SK-N-SH (cell line): ENCODE data around the gene SH3BP4. TPM values are rescaled to one million over a fixed set of nuclear protein-coding genes. Genes with fewer than 3 reads are reported as not detected.
A peak's percentile ranks its signal among the peaks of the same experiment; 100 is the strongest.

ENCODE experiments used
- CTCF ChIA-PET: fragments of 300-600, 350-600 bp; formaldehyde crosslinking; extraction: SDS; loops from one replicate; lab custom pipeline; 2021; lab: Yijun Ruan, JAX
- POLR2A ChIA-PET: fragments of 350-600 bp; sonication (Branson Sonifier 250); formaldehyde crosslinking; extraction: SDS; loops from one replicate; lab custom pipeline; 2020; ENCODE audit warnings: antibody characterized with exemption, inconsistent platforms; lab: Yijun Ruan, JAX
- DNase-seq: peaks from one replicate; pipeline ENCODE4 v3.0.0; 2012
- H2AFZ ChIP-seq: fragments of 200-600 bp; sonication (generic); 2 replicates; pipeline ENCODE4 v1.8.1; 2016; ENCODE audit warnings: antibody characterized with exemption, mild to moderate bottlenecking, low read depth
- H3F3A ChIP-seq: fragments of 200-600 bp; sonication (generic); replicated peaks from 2 replicates; pipeline ENCODE3; 2016; ENCODE audit warnings: antibody characterized with exemption, mild to moderate bottlenecking; ENCODE audit not compliant: insufficient read depth
- H3K27ac ChIP-seq, 2 experiments: fragments of 200-500 bp in 1 of 2; fragments of 200-600 bp in 1 of 2; sonication (Bioruptor generic) in 1 of 2; sonication (generic), shearing (Covaris generic) in 1 of 2; 2 replicates each; pipeline versions ENCODE4 v1.5.1 to v1.6.1; 2014 to 2016; ENCODE audit warnings: low read depth in 2 of 2, inconsistent platforms in 1 of 2, low read length in 1 of 2, mild to moderate bottlenecking in 1 of 2, mixed read lengths in 1 of 2
- H3K27me3 ChIP-seq: fragments of 200-600 bp; sonication (generic), shearing (Covaris generic); 2 replicates; pipeline ENCODE4 v1.6.1; 2016; ENCODE audit warnings: mixed run types; ENCODE audit not compliant: insufficient read depth
- H3K36me3 ChIP-seq, 2 experiments: fragments of 200-500 bp in 1 of 2; fragments of 200-600 bp in 1 of 2; sonication (Bioruptor generic) in 1 of 2; sonication (generic) in 1 of 2; replicated peaks in 1 of 2; 2 replicates each; pipeline versions ENCODE3 to v1.5.1; 2014 to 2016; ENCODE audit warnings: low read length in 1 of 2, mild to moderate bottlenecking in 1 of 2; ENCODE audit not compliant: insufficient read depth in 2 of 2, control insufficient read depth in 1 of 2
- H3K4me1 ChIP-seq, 2 experiments: fragments of 200-500 bp in 1 of 2; fragments of 200-600 bp in 1 of 2; sonication (Bioruptor generic) in 1 of 2; sonication (generic), shearing (Covaris generic) in 1 of 2; 2 replicates each; pipeline versions ENCODE4 v1.5.1 to v1.6.1; 2014 to 2016; ENCODE audit warnings: low read depth in 1 of 2, low read length in 1 of 2, mixed run types in 1 of 2; ENCODE audit not compliant: insufficient read depth in 2 of 2, control insufficient read depth in 1 of 2
- H3K4me2 ChIP-seq: fragments of 200-600 bp; sonication (generic), shearing (Covaris generic); 2 replicates; pipeline ENCODE4 v1.6.1; 2017; ENCODE audit warnings: mixed run types
- H3K4me3 ChIP-seq, 2 experiments: fragments of 200-500 bp in 1 of 2; fragments of 200-600 bp in 1 of 2; sonication (Bioruptor generic) in 1 of 2; sonication (generic), shearing (Covaris generic) in 1 of 2; 2 replicates each; pipeline versions ENCODE4 v1.5.1 to v1.8.1; 2014 to 2016; ENCODE audit warnings: low read depth in 2 of 2, inconsistent platforms in 1 of 2, low read length in 1 of 2, mild to moderate bottlenecking in 1 of 2, mixed read lengths in 1 of 2, moderate library complexity in 1 of 2
- H3K79me2 ChIP-seq: fragments of 200-600 bp; sonication (generic); 2 replicates; pipeline ENCODE4 v1.8.1; 2017; ENCODE audit warnings: mild to moderate bottlenecking; ENCODE audit not compliant: insufficient read depth
- H3K9ac ChIP-seq: fragments of 200-600 bp; sonication (generic); 2 replicates; pipeline ENCODE4 v1.6.1; 2017; ENCODE audit warnings: mixed run types
- H3K9me2 ChIP-seq: fragments of 200-600 bp; sonication (generic); 2 replicates; pipeline ENCODE4 v1.6.1; 2017; ENCODE audit warnings: mixed run types
- H3K9me3 ChIP-seq: fragments of 200-600 bp; sonication (generic); 2 replicates; pipeline ENCODE4 v1.6.1; 2017; ENCODE audit warnings: mixed run types, mild to moderate bottlenecking, moderate library complexity
- H4K20me1 ChIP-seq: fragments of 200-600 bp; sonication (generic); 2 replicates; pipeline ENCODE4 v1.6.1; 2017; ENCODE audit warnings: mild to moderate bottlenecking, mixed run types; ENCODE audit not compliant: insufficient read depth
- CHD2 ChIP-seq: fragments of 150-350 bp; IDR thresholded peaks from 2 replicates; pipeline ENCODE4 v1.6.1; 2018; ENCODE audit warnings: low read length; ENCODE audit not compliant: partially characterized antibody
- CTCF ChIP-seq: fragments of 200-600 bp; sonication (generic); IDR thresholded peaks from 2 replicates; pipeline ENCODE4 v1.6.1; 2017; ENCODE audit warnings: antibody characterized with exemption, mild to moderate bottlenecking, moderate library complexity
- ELF1 ChIP-seq: IDR thresholded peaks from 2 replicates; pipeline ENCODE4 v1.4.0; 2012
- EZH2phosphoT487 ChIP-seq: fragments of 200-600 bp; sonication (generic); IDR thresholded peaks from 2 replicates; pipeline ENCODE4 v1.6.1; 2017; ENCODE audit warnings: low read depth, mixed run types, mild to moderate bottlenecking, antibody characterized with exemption, moderate library complexity, borderline replicate concordance
- FOSL2 ChIP-seq: IDR thresholded peaks from 2 replicates; pipeline ENCODE4 v1.4.0; 2012; ENCODE audit warnings: low read depth, mild to moderate bottlenecking, moderate library complexity, borderline replicate concordance
- FOXJ3 ChIP-seq: sonication (generic); formaldehyde crosslinking; IDR thresholded peaks from 2 replicates; pipeline ENCODE4 v1.5.1; 2020; ENCODE audit warnings: mild to moderate bottlenecking, missing genetic modification reagents
- FOXM1 ChIP-seq: IDR thresholded peaks from 2 replicates; pipeline ENCODE4 v1.4.0; 2012; ENCODE audit warnings: low read depth, mild to moderate bottlenecking
- GABPA ChIP-seq: IDR thresholded peaks from 2 replicates; pipeline ENCODE4 v1.4.0; 2012; ENCODE audit warnings: low read depth, mild to moderate bottlenecking
- GATA2 ChIP-seq: sonication (generic); formaldehyde crosslinking; IDR thresholded peaks from 2 replicates; pipeline ENCODE4 v1.5.0; 2020; ENCODE audit warnings: mild to moderate bottlenecking, missing genetic modification reagents
- JUND ChIP-seq: IDR thresholded peaks from 2 replicates; pipeline ENCODE4 v1.4.0; 2012
- MAX ChIP-seq: IDR thresholded peaks from 2 replicates; pipeline ENCODE4 v1.4.0; 2012; ENCODE audit warnings: low read depth
- MEF2A ChIP-seq: IDR thresholded peaks from 2 replicates; pipeline ENCODE4 v1.4.0; 2012; ENCODE audit warnings: low read depth, borderline replicate concordance
- MXI1 ChIP-seq: IDR thresholded peaks from 2 replicates; pipeline ENCODE4 v1.6.1; 2012; ENCODE audit warnings: mild to moderate bottlenecking, low read depth, low read length, improper control_type of control experiment
- NFIC ChIP-seq: IDR thresholded peaks from 2 replicates; pipeline ENCODE4 v1.4.0; 2012; ENCODE audit warnings: borderline replicate concordance
- RCOR1 ChIP-seq: fragments of 150-350 bp; IDR thresholded peaks from 2 replicates; pipeline ENCODE4 v1.6.1; 2017; ENCODE audit warnings: antibody characterized with exemption, low read length
- SIN3A ChIP-seq: IDR thresholded peaks from 2 replicates; pipeline ENCODE4 v1.6.1; 2012; ENCODE audit warnings: low read depth, mild to moderate bottlenecking, low read length, moderate library complexity, borderline replicate concordance
- TCF12 ChIP-seq: IDR thresholded peaks from 2 replicates; pipeline ENCODE4 v1.4.0; 2012
- TEAD4 ChIP-seq: IDR thresholded peaks from 2 replicates; pipeline ENCODE4 v1.4.0; 2012; ENCODE audit warnings: mild to moderate bottlenecking, borderline replicate concordance; ENCODE audit not compliant: insufficient read depth
- USF1 ChIP-seq: IDR thresholded peaks from 2 replicates; pipeline ENCODE4 v1.4.0; 2012; ENCODE audit warnings: low read depth, borderline replicate concordance
- USF2 ChIP-seq: fragments of 150-350 bp; IDR thresholded peaks from 2 replicates; pipeline ENCODE4 v1.6.1; 2017; ENCODE audit warnings: antibody characterized with exemption, low read length, low read depth, borderline replicate concordance
- YY1 ChIP-seq: IDR thresholded peaks from 2 replicates; pipeline ENCODE4 v1.4.0; 2012; ENCODE audit warnings: low read depth, mild to moderate bottlenecking
- WGBS: methylation state at CpG from one replicate; pipeline ENCODE4 v1.1.6; 2017; ENCODE audit warnings: low lambda C conversion rate; 5-methylcytosine and 5-hydroxymethylcytosine counted together
- polyA plus RNA-seq, 3 experiments: library from polyadenylated mRNA; depleted of rRNA; stranded (reverse); fragments of >200 nt; gene quantifications; 2 replicates each; pipeline ENCODE4 v1.2.3, GENCODE V29; 2012

Gene SH3BP4
- polyA plus RNA-seq, 1 of the 3 experiments (the other 2 are of a cell fraction) = 27.7 TPM

GRCh38 chr2:234987754-234988153 lies 35.9 kb downstream of the SH3BP4 start (continued):
- TF ChIP-seq YY1 (no peak), CHD2 (no peak), EZH2phosphoT487 (no peak), MXI1 (no peak), CTCF (no peak), GATA2 (CRISPR knock-in tag) (no peak), MAX (no peak), MEF2A (no peak), JUND (no peak)

GRCh38 chr2:234988491-234988890 lies 36.7 kb downstream of the SH3BP4 start:
- Histone ChIP-seq H3K79me2 (peaks cover 100% of the 10 kb centered on the region), H3K4me2 (peak overlapping the region; percentile 41; the same call in 1 of the 2 replicates), H3K9ac (no peak overlapping the region), H3K36me3 (peaks cover 4 to 6% of the 10 kb centered on the region in 2 experiments), H3K4me3 (no peak overlapping the region), H4K20me1 (no peaks in the 10 kb centered on the region), H2AFZ (no peak overlapping the region), H3K27ac (peak overlapping the region; percentile 58 to 83; a peak in 3 of 4 replicates), H3K9me2 (no peaks in the 10 kb centered on the region), H3F3A (no peaks in the 10 kb centered on the region), H3K9me3 (no peaks in the 10 kb centered on the region), H3K27me3 (no peaks in the 10 kb centered on the region), H3K4me1 (peaks cover 8 to 25% of the 10 kb centered on the region in 2 experiments)
- 93% methylated on average over 14 of the region's 14 CpGs for WGBS
- TF ChIP-seq TEAD4 (no peak), GATA2 (CRISPR knock-in tag) (no peak), EZH2phosphoT487 (no peak), ELF1 (no peak), FOSL2 (no peak)
- POLR2A ChIA-PET = no interaction called here
- CTCF ChIA-PET = no interaction called here
- DNase-seq = no peak

GRCh38 chr2:234989183-234989701 lies 37.4 kb downstream of the SH3BP4 start:
- no peaks in the 10 kb centered on the region for H3K27me3 ChIP-seq
- H3K79me2 ChIP-seq = peaks cover 100% of the 10 kb centered on the region
- no peak overlapping the region for H2AFZ ChIP-seq
- no peaks in the 10 kb centered on the region for H3K9me2 ChIP-seq
- H3K4me3 ChIP-seq = no peak overlapping the region
- H3K27ac ChIP-seq = peak overlapping the region; percentile 58 to 83
- 44% methylated on average over 13 of the region's 13 CpGs for WGBS
- H3F3A ChIP-seq = no peaks in the 10 kb centered on the region
- peaks cover 8 to 25% of the 10 kb centered on the region in 2 experiments for H3K4me1 ChIP-seq
- no peaks in the 10 kb centered on the region for H4K20me1 ChIP-seq
- peak overlapping the region; percentile 41 for H3K4me2 ChIP-seq
- H3K36me3 ChIP-seq = peaks cover 4 to 6% of the 10 kb centered on the region in 2 experiments
- H3K9me3 ChIP-seq = no peaks in the 10 kb centered on the region
- ChIA-PET CTCF (no interaction called here), POLR2A (interaction anchor here (0.6 kb wide), 1 partner anchor 16 kb away, joined by 3 read pairs; no protein-coding TSS in a partner anchor)
- H3K9ac ChIP-seq = no peak overlapping the region
- DNase-seq = peak; percentile 71
- TF ChIP-seq USF1 = no peak
- TF ChIP-seq MAX = 0 out of 2 replicates have a peak, but pooled peaks have one; percentile 49
- TF ChIP-seq RCOR1 = no peak
- TF ChIP-seq EZH2phosphoT487 = no peak
- TF ChIP-seq FOXM1 = no peak
- TF ChIP-seq SIN3A = no peak
- TF ChIP-seq GABPA = peak; percentile 59
- peak; percentile 89 for TF ChIP-seq TCF12
- peak; percentile 100 for TF ChIP-seq NFIC
- TF ChIP-seq TEAD4 = peak; percentile 39; the same call in 1 of the 2 replicates
- TF ChIP-seq GATA2 (CRISPR knock-in tag) = no peak
- no peak for TF ChIP-seq YY1
- TF ChIP-seq FOXJ3 (CRISPR knock-in tag) = no peak
- no peak for TF ChIP-seq MXI1
- TF ChIP-seq USF2 = no peak
